Left hindlimb (tissue), 1 donor: ENCODE data around the gene FANCL.
"Not testable (repeated sequence)": the region's sequence is repeated elsewhere in the genome, so short reads cannot be mapped to it uniquely, and the experiment has no call there.

Experiments used
- DNase-seq: peaks from one replicate; pipeline ENCODE4 v3.0.0-alpha.2; 2018

The FANCL gene

DNA sequence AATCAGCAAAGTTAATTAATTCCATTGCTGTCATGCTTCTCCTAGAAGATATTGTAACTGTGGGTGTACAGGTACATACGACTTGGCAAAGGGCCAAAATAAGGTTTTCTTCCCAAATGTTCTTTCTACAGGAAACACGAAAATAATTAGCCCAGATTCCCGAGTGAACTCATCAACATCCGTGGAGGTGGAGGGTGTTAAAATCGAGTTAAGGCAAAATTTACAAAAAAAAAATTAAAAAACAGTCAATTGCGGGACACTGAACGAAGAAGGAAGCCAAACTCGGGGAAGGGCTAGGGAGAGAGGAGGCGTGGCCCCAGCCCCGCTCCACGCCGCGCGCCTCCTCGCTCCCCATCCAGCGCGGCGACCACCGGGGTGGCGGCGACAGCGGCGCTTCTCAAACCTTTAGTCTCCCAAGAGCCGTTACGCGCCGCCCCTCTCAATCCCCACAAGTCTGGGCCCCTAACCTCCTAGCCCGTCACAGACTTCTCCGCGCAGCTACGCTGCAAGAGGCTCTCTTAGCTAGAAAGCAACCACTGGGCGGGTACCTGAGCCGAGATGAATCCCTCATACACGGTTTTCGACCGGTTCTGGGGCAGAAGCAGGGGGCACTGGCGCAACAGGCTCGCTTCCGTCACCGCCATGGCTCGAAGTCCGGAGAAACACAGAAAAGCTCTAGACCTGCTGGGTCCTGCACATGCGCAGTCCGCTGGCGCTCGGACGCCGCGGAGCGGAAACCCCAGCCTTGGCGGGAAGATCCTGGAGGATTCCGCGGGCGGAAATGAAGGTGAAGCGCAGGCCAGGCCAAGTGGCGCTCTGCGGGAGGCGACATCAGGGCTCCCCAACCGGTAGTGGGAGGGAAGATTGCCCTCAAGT, at the start of gene FANCL:
FANCL (minus strand) TSS at position 656 of the 876 bp plus-strand sequence; CDS start at position 644, 12 bp downstream.
- DNase-seq, result peak; percentile 92

- no peak for DNase-seq
Observed at GRCh38 chr2:58289029-58289428, 47.9 kb upstream of the FANCL start.

DNA sequence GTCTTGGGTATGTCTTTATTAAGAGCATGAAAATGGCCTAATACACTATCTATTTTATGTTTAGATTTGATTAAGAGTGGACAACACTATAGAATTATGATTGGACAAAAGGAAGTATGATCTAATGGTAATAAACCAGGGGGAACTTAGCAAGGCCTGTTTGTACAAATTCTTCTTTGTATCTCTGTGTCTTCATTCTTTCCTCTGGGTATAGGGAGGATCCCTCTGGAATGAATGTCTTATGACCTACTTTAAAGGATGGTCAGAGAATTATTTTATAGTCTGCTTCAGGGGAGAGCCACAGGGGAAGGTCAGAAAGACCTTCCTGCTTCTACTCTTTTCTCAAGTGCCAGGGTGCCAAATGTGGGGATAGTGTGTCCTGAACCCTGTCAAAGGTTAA, 42.8 kb upstream of the FANCL start:
- no peak for DNase-seq

GRCh38 chr2:58275144-58275543, 34.0 kb upstream of the FANCL start:
- DNase-seq, result not testable (repeated sequence)

GRCh38 chr2:58271826-58272225, 30.7 kb upstream of the FANCL start:
- no peak for DNase-seq

DNA sequence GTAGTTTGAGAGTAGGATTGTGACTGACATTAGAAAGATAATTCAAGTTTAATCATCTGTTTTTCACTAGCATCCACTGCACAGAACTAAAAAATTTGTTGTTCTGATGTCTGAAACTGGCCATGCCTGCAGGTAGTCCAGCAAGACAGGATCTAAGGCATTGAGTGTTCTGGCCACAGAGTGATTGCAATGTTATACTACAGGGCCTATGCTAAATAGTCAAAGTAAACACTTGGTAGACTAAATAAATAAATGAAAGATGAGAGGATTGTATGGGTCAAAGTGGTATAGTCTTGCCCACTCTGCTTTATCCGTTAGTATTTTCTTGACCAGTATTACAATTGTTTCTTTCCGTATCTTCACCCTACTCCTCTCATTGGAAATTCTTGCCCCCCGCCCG, 27.6 kb upstream of the FANCL start:
- DNase-seq, result no peak

DNA sequence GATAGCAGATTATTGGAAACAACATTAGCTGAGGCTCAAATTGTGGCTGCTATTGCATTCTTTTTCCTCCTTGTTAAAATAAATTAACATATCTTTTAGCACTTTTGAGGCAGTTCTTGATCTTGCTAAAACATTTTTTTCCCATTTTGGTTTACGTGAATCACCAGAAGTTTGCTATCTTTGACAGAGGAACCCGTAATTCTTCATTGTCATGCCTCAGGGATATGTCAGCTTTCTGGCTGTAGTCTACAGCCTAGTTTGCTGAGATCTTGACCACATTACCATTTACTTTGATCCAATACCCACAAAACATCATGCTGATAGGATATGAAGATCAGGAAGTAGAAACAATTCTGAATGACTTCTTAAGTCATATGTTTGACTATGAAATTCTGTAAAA, 25.1 kb upstream of the FANCL start:
- no peak for DNase-seq

GRCh38 chr2:58261209-58261608, 20.1 kb upstream of the FANCL start:
- DNase-seq, result no peak

GRCh38 chr2:58258456-58258855, 17.3 kb upstream of the FANCL start:
- DNase-seq, result not testable (repeated sequence)

DNA sequence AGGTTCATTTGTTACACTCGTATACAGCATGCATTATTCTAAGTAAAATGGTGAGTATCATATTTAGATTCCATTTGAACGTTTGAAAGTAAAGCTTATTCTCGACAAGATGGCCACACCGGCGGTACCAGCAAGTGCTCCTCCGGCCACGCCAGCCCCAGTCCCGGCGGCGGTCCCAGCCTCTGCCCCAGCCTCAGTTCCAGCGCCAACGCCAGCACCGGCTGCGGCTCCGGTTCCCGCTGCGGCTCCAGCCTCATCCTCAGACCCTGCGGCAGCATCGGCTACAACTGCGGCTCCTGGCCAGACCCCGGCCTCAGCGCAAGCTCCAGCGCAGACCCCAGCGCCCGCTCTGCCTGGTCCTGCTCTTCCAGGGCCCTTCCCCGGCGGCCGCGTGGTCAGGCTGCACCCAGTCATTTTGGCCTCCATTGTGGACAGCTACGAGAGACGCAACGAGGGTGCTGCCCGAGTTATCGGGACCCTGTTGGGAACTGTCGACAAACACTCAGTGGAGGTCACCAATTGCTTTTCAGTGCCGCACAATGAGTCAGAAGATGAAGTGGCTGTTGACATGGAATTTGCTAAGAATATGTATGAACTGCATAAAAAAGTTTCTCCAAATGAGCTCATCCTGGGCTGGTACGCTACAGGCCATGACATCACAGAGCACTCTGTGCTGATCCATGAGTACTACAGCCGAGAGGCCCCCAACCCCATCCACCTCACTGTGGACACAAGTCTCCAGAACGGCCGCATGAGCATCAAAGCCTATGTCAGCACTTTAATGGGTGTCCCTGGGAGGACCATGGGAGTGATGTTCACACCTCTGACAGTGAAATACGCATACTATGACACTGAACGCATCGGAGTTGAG, 10.4 kb upstream of the FANCL start:
- DNase-seq, result not testable (repeated sequence)

- no peak for DNase-seq
Observed at GRCh38 chr2:58241546-58241864, 380 bp upstream of the FANCL start.

DNA sequence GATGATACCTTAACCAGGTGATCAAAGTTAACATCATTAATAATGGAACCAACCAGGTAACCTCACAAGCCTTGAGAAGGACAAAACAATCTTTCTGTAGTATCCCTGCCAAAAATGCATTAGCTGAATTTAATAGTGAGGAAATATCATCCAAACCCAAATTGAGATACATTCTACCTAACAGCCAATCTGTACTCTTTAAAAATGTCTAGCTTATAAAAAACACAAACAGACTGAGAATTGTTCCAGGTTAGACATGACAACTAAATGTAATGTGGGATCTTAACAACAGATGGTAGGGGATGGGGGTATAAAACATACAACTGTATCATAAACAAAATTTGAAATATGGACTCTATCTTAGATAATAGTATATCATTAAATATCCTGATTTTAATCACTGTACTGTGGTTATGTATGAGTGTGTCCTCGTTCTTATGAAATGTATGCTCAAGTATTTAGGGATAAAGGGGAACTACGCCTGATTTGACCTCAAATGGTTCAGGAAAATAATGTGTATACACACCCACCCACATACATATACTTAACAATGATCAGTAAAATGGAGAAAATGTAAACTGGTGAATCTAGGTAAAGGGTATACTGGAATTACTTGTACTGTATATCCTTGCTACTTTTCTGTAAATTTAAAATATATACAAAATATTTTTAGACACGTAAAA, 1.7 kb downstream of the FANCL start:
- DNase-seq, result no peak

GRCh38 chr2:58237741-58238140, 3.4 kb downstream of the FANCL start:
- no peak for DNase-seq

DNA sequence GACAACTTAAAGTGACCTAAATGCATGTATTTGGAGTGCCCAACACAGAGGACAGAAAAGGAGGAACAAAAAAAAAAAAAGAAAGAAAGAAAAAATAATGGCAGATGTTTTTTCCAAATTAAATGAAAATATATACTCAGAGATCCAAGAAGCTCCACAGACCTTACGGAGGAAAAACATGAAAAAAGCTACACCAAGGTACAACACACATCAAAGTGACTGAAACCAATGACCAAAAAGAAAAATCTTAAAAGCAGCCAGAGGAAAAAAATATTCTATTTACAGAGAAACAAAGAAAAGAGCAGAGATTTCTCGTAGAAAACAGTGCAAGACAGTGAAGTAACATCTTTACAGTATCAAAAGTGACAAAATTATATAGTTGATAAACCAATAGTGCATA, 5.1 kb downstream of the FANCL start:
- DNase-seq, result no peak

DNA sequence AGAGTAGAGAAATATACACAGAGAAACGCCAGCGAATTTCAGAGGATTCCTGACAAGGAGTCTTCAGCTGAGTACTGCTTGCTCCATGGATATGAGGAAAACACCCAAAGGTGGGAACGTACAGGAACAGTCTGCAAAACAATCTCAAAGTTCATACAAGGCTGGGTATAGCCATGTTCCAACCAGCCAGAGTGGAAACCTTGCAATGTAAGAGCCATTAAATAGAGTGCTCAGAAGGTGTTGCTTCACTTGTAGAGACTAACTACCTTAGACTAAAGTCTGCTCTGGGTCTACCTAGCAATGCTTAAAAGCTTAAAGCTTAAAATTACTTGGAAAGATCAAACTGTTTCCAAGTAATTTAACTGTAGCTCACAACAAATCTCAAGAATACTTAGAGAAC, 6.0 kb downstream of the FANCL start:
- DNase-seq, result no peak

- no peak for DNase-seq
Observed at GRCh38 chr2:58228299-58228698, 12.8 kb downstream of the FANCL start.

GRCh38 chr2:58227171-58227917, 13.8 kb downstream of the FANCL start:
- DNase-seq, result no peak

- no peak for DNase-seq
Observed at GRCh38 chr2:58221909-58222308, 19.2 kb downstream of the FANCL start.

GRCh38 chr2:58215429-58215828, 25.7 kb downstream of the FANCL start:
- DNase-seq, result no peak

- not testable (repeated sequence) for DNase-seq
Observed at GRCh38 chr2:58210951-58211568, 30.1 kb downstream of the FANCL start.

DNA sequence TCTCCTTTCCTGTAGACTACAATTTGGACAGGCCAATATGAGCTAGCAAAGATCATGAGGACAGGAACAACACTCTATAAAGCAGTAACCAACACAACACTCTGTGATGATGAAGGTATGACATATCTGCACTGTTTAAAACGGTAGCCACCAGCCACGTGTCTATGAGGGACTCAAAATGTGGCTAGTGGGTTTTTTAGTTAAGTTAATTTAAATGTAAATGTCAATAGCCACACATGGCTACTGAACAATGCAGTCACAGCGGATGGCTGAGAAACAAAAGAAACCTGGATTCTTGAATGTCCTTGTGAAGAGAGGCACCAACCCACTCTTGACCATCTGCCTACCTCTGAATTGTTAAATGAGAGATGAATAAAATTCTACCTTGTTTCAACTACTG, 33.9 kb downstream of the FANCL start:
- no peak for DNase-seq

GRCh38 chr2:58206785-58207184, 34.3 kb downstream of the FANCL start:
- DNase-seq, result no peak
